Loucy (cell line): ENCODE data around the gene ADARB1.

Experiments used
- H2AFZ ChIP-seq: fragments of 200-600 bp; sonication (generic); 2 replicates; pipeline ENCODE4 v1.6.0; 2016; ENCODE audit warnings: antibody characterized with exemption, mild to moderate bottlenecking, low read length, moderate library complexity
- H3F3A ChIP-seq: fragments of 200-600 bp; 2 replicates; pipeline ENCODE4 v1.6.0; 2016; ENCODE audit warnings: antibody characterized with exemption, low read depth, mild to moderate bottlenecking
- H3K27me3 ChIP-seq: fragments of 200-600 bp; sonication (generic); 2 replicates; pipeline ENCODE4 v1.6.1; 2014; ENCODE audit warnings: low read length, mild to moderate bottlenecking; ENCODE audit not compliant: insufficient read depth, poor library complexity, severe bottlenecking
- H3K36me3 ChIP-seq: fragments of 200-600 bp; sonication (generic); 2 replicates; pipeline ENCODE4 v1.6.1; 2016; ENCODE audit warnings: low read length; ENCODE audit not compliant: insufficient read depth
- H3K4me1 ChIP-seq: fragments of 200-600 bp; sonication (generic); 2 replicates; pipeline ENCODE4 v1.5.1; 2014; ENCODE audit warnings: low read length, mild to moderate bottlenecking; ENCODE audit not compliant: insufficient read depth, poor library complexity, severe bottlenecking
- H3K4me2 ChIP-seq: fragments of 200-600 bp; sonication (generic); 2 replicates; pipeline ENCODE4 v1.6.0; 2014; ENCODE audit warnings: antibody characterized with exemption, low read length, low read depth, mild to moderate bottlenecking; ENCODE audit not compliant: poor library complexity, severe bottlenecking
- H3K4me3 ChIP-seq: fragments of 200-600 bp; sonication (generic); 2 replicates; pipeline ENCODE4 v1.5.1; 2014; ENCODE audit warnings: low read length, mild to moderate bottlenecking, mixed read lengths; ENCODE audit not compliant: poor library complexity, severe bottlenecking
- H3K79me2 ChIP-seq: fragments of 200-600 bp; sonication (generic); 2 replicates; pipeline ENCODE4 v1.6.1; 2014; ENCODE audit warnings: low read length; ENCODE audit not compliant: insufficient read depth
- H3K9ac ChIP-seq: fragments of 200-600 bp; sonication (generic); 2 replicates; pipeline ENCODE4 v1.6.0; 2014; ENCODE audit warnings: mild to moderate bottlenecking, low read depth, low read length, moderate library complexity; ENCODE audit not compliant: poor library complexity, severe bottlenecking
- H3K9me2 ChIP-seq: fragments of 200-600 bp; sonication (generic); replicated peaks from 2 replicates; pipeline ENCODE4 v1.6.1; 2016; ENCODE audit warnings: low read depth, low read length, mixed read lengths
- H3K9me3 ChIP-seq: fragments of 200-600 bp; sonication (generic); 2 replicates; pipeline ENCODE4 v1.6.1; 2014; ENCODE audit warnings: mild to moderate bottlenecking, antibody characterized with exemption, low read length, low read depth; ENCODE audit not compliant: insufficient read depth
- H4K20me1 ChIP-seq: fragments of 200-600 bp; sonication (generic); 2 replicates; pipeline ENCODE4 v1.6.0; 2014; ENCODE audit warnings: antibody characterized with exemption, low read length, mild to moderate bottlenecking; ENCODE audit not compliant: insufficient read depth, poor library complexity, severe bottlenecking
- EZH2phosphoT487 ChIP-seq: fragments of 200-600 bp; IDR thresholded peaks from 2 replicates; pipeline ENCODE4 v1.6.1; 2018; ENCODE audit warnings: antibody characterized with exemption, mild to moderate bottlenecking, moderate library complexity, borderline replicate concordance
- TF ChIP-seq, protein P1 (sequence below): fragments of 200-600 bp; sonication (generic); conservative IDR thresholded peaks from 2 replicates; pipeline ENCODE4 v1.5.1; 2014; ENCODE audit warnings: mild to moderate bottlenecking, antibody characterized with exemption, low read length

ADARB1 gene

GRCh38 chr21:45047257-45047656 lies 27.1 kb upstream of the ADARB1 start:
- no peak for TF ChIP-seq EZH2phosphoT487
- TF ChIP-seq, protein P1, sequence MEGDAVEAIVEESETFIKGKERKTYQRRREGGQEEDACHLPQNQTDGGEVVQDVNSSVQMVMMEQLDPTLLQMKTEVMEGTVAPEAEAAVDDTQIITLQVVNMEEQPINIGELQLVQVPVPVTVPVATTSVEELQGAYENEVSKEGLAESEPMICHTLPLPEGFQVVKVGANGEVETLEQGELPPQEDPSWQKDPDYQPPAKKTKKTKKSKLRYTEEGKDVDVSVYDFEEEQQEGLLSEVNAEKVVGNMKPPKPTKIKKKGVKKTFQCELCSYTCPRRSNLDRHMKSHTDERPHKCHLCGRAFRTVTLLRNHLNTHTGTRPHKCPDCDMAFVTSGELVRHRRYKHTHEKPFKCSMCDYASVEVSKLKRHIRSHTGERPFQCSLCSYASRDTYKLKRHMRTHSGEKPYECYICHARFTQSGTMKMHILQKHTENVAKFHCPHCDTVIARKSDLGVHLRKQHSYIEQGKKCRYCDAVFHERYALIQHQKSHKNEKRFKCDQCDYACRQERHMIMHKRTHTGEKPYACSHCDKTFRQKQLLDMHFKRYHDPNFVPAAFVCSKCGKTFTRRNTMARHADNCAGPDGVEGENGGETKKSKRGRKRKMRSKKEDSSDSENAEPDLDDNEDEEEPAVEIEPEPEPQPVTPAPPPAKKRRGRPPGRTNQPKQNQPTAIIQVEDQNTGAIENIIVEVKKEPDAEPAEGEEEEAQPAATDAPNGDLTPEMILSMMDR = no peak
- Histone ChIP-seq H3K4me1 (no peaks in the 10 kb centered on the region), H3F3A (no peaks in the 10 kb centered on the region), H3K79me2 (no peaks in the 10 kb centered on the region), H4K20me1 (no peaks in the 10 kb centered on the region), H2AFZ (no peak overlapping the region), H3K27me3 (no peaks in the 10 kb centered on the region), H3K4me2 (no peak overlapping the region), H3K9me2 (no peaks in the 10 kb centered on the region), H3K9me3 (peaks cover 6% of the 10 kb centered on the region; the same call in 1 of the 2 replicates), H3K9ac (no peak overlapping the region), H3K36me3 (no peaks in the 10 kb centered on the region), H3K4me3 (no peak overlapping the region)

GRCh38 chr21:45048026-45048698 lies 26.2 kb upstream of the ADARB1 start:
- no peak overlapping the region for H2AFZ ChIP-seq
- H3K4me2 ChIP-seq = no peak overlapping the region
- H3K9me2 ChIP-seq = no peaks in the 10 kb centered on the region
- H3K9ac ChIP-seq = no peak overlapping the region
- H3K36me3 ChIP-seq = no peaks in the 10 kb centered on the region
- H3K9me3 ChIP-seq = peaks cover 6% of the 10 kb centered on the region; the same call in 1 of the 2 replicates
- TF ChIP-seq, protein P1 = no peak
- TF ChIP-seq EZH2phosphoT487 = no peak
- no peak overlapping the region for H3K4me3 ChIP-seq
- H3K27me3 ChIP-seq = no peaks in the 10 kb centered on the region
- H3K4me1 ChIP-seq = no peaks in the 10 kb centered on the region
- no peaks in the 10 kb centered on the region for H4K20me1 ChIP-seq
- H3K79me2 ChIP-seq = no peaks in the 10 kb centered on the region
- no peaks in the 10 kb centered on the region for H3F3A ChIP-seq

DNA sequence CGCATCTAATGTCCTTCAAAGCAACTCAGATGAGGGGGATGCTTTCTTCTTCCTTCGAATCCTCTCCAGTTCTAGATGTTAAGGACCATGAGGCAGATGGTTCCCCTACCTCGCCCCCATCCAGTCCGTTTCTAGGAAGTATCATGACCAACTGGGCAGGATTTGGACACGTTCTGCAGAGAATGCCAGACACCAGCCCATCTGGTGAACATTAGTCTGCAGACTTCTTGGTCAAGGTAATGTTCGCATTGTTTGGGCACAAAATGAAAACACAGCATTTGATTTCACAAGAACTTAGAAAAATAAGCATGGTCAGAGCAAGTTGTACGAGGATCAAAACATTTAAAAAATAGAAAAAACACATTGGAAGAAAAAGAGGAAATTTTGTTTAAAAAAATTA lies 25.4 kb upstream of the ADARB1 start:
- H3K4me2 ChIP-seq = no peak overlapping the region
- TF ChIP-seq EZH2phosphoT487 = no peak
- TF ChIP-seq, protein P1 = no peak
- H4K20me1 ChIP-seq = no peaks in the 10 kb centered on the region
- H3K27me3 ChIP-seq = no peaks in the 10 kb centered on the region
- no peak overlapping the region for H3K9ac ChIP-seq
- no peaks in the 10 kb centered on the region for H3K36me3 ChIP-seq
- no peaks in the 10 kb centered on the region for H3K79me2 ChIP-seq
- H3F3A ChIP-seq = no peaks in the 10 kb centered on the region
- H2AFZ ChIP-seq = no peak overlapping the region
- H3K9me3 ChIP-seq = peaks cover 6% of the 10 kb centered on the region; the same call in 1 of the 2 replicates
- H3K9me2 ChIP-seq = no peaks in the 10 kb centered on the region
- no peaks in the 10 kb centered on the region for H3K4me1 ChIP-seq
- H3K4me3 ChIP-seq = no peak overlapping the region
